ENCODE measurements around the gene MLLT6.

The MLLT6 gene

DNA sequence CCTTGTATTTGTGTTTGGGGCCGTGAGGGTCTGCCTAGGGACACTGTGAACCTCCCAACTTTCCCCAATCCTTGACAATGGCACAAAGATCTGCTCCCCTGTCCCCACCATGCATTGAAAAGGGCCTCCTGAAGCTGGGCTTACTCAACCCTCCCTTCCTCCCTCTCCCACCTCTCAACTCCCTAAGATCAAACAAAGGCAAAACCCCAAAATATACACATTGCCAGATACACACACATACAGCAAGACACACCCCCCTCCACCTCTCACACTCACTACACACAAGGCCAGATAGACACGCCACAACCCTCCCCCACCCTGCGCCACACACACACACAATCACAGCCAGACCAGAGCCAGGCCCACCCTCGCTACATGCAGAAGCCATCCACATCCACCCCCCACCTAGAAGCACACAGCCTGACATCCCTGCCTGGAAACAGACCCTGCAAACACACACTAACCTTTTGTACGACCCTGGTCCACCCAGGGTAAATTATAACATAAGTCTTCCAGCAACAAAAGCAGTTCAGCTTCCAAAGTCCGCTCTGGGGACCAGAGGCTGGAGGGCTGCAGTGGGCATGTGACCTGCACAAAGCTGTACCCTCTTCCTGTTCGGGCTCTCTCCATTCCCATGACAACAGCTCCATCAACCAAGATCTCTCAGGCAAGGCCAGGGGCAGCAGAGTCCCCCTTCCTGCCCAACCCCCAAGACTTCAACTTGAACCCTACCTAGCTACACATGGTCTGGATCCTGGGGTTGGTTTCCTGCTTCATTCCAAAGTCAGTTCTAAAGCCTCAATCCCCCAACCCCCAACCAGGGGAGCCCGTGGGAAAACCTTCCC, 41.2 kb downstream of the MLLT6 start:
- DNase-seq: no peak

GRCh38 chr17:38746849-38747462, 41.9 kb downstream of the MLLT6 start:
- DNase-seq: no peak

DNA sequence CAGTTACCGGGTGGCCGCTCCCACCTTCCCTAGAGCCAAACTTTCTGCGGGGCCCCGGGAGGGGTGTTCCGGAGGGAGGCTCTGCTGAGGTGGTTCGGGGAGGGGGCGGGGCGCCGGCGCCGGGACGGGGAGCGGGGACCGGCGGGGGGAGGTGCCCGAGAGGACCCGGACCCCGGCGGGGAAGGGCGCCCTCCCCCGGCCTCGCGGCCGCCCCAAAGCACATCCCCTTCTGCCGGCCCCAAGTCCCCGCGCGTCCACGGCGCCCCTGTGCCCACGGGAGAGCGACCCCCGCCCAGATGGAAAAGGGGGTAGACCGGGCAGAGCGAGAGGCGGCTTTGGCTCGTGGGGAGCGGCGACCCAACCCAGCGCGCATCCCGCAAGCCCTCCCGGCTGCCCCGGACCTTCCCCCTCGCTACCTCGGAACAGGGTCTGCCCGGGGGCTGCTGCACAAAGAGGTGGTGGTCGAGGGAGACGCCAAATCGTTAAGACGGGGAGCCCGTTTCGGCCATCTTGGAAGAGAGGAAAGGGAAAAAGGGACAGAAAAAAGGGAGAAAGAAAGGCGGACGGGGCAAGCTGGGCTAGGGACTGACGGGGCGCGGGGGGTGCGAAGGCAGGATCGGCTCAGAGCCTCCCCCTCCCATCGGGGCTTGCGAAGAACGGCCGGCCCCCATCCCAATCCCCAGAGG, 42.5 kb downstream of the MLLT6 start:
- DNase-seq: peak; percentile 45

GRCh38 chr17:38748149-38748891, 43.2 kb downstream of the MLLT6 start, which contains the start of gene PCGF2:
TSS of gene PCGF2 (minus strand) at chr17:38748336. CDS start at chr17:38740402, 7,934 bp downstream.
- peak; percentile 51 for DNase-seq

GRCh38 chr17:38748892-38749222, 43.8 kb downstream of the MLLT6 start:
- no peak for DNase-seq

- peak; percentile 32 for DNase-seq
These were observed 44.4 kb downstream of the MLLT6 start for GRCh38 chr17:38749223-38750043.

DNA sequence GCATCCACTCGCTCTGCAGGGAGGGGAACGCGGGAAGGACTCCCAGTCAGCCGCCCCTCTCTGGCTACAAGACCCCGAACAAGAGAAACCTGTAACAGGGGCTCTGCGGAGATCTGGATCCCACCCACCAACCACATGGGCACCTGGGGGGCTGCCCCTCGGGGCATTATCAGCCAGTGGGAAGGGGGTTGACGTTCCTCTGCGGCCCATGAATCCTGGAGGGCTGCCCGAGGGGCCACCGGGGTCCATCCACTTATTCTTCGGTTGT, 44.9 kb downstream of the MLLT6 start:
- DNase-seq: no peak

DNA sequence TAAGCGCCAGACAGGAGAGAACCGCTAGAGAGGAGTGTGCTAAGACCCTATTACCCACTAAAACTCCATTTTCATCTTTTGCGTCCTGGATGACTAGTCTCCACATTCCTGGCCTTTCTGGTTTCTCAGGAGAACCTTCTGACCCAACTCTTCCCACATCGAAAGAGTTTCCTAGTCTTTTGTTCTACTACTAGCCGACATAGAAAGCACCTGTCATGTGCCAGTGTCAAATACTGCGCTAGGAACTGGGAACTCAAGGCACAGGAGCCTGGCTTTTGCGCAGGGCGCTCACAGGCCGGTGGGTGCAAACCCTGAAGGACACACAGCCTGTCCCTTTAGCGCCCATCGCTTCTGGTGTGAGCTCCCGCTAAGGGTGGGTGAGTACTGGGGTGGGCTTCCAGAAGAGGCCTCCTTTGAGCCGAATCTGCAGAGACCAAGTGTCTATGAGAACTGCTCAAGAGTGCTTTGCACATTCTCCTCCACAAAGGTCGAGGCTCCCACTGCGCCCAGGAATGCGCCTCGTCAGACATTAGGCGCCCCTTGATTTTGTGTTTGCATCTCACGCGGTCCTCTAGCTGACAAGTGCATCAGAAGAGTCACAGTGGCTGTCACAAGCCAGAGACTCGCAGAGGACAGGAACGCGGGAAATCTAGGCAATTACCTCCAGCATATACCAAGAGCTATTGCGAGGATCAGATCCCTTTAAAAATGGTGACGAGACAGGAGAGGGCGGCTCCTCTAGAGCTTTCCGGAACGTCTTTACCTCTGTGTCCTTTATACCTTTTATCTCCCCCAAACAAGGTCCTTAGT, 45.4 kb downstream of the MLLT6 start:
- peak; percentile 27 for DNase-seq

DNA sequence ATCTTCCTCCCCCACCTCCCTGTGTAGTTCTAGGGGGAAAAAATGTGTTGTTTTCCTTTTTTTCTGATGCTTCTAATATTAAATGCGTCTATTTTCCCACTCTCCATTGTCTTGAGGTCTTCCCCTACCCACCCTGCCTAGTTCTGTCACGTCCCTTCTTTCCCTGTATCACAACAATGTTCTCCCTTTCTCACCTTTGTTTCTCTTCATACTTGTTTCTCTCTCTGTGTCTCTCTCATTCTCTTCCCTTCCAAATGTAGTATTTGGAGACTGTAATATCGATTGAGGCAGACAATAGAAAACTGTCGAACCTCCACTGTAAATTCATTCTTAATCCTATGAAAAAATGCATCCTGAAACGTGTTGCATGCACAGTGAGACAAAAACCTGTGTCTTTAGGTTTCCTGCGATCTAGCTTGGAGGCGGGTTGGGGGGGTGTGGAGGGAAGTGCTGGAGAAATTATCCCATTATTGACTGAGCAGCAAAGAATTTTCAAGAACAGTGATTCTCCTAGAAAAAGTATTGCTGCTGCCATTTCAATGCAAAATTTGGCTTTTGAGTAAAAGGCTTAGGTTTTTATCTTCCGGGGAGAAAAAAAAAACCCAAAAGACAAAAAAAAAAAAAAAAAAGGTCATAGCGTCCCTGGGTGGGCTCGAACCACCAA, 46.2 kb downstream of the MLLT6 start:
- no peak for DNase-seq

- DNase-seq: peak; percentile 86
These were observed 46.8 kb downstream of the MLLT6 start for GRCh38 chr17:38751808-38752307.

- DNase-seq: peak; percentile 99
These were observed 47.4 kb downstream of the MLLT6 start, which contains the start of gene PSMB3 for GRCh38 chr17:38752308-38753070. TSS of gene PSMB3 (plus strand) at chr17:38752741. CDS start at chr17:38752827, 86 bp downstream.

DNA sequence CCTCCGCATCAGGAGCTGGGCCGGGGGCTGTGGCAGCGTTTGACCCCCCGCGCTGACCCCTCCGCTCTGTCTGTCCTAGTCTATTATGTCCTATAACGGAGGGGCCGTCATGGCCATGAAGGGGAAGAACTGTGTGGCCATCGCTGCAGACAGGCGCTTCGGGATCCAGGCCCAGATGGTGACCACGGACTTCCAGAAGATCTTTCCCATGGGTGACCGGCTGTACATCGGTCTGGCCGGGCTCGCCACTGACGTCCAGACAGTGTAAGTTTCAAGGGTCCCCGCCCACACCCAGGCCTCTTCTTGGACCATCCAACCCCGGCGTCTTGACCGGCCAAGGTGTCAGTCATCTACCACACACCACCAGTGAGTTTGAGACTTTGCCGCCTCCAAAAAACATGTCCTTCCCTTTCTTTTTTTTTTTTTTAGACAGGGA, 48.0 kb downstream of the MLLT6 start:
- no peak for DNase-seq

DNA sequence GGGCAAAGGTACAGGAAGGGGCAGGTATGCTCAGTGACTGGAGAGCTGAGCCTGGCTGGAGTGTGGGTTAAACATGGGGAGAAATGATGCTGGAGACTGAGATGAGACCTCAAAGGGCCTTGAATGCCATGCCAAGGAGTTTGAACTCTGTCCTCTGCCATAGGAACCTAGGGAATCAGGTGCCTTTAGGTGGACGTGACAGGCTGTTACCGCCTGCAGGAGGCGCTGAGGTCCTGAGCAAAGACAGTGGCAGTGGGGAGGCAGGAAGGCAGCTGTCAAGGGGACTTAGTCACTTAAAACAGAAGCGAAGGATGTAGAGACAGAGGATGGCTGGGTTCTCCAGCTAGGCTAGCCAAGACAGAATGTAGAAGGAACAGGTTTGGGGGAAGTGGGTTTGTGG, 56.5 kb downstream of the MLLT6 start:
- peak; percentile 31 for DNase-seq

GRCh38 chr17:38762231-38762630, 57.2 kb downstream of the MLLT6 start:
- DNase-seq: no peak

- DNase-seq: no peak
These were observed 61.3 kb downstream of the MLLT6 start for GRCh38 chr17:38766341-38766740.

- no peak for DNase-seq
These were observed 63.3 kb downstream of the MLLT6 start for GRCh38 chr17:38768417-38768816.

GRCh38 chr17:38773258-38773657, 68.2 kb downstream of the MLLT6 start:
- no peak for DNase-seq

DNA sequence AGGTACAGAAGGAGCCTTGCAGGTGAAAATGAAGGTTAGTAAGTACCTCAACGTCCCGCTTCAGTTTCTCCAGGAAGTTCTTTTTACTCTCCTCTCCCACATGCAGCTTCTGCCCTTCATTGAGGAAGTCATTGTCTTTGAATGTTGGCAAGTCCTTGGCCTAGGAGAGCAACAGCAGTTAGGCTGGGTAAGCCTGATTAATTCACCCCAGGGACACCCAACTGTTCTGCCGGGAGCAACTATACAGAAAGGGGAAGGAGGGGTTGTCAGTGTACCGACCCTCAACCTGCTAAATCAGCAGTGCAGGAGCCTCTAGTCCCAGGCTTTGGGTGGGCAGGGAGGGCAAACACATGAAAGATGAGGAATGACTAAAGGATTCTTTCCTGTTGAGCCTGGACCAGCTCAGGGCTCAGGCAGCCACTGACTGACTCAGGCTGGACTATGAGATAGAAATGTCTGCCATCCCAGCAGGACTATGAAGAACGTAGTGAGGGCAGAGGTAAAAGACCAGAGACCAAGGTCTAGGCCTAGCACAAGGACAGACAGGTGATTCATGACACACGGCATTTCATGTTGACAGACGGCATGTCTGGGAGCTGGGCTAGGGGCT, 72.7 kb downstream of the MLLT6 start:
- no peak for DNase-seq

All from stimulated activated CD4-positive, alpha-beta T cell treated with anti-CD3 and anti-CD28 coated beads, Interleukin-15, amount 100 ng/mL, for 24 hours (primary cell).